Central memory CD4-positive, alpha-beta T cell (primary cell): Measurements from ENCODE around the gene CTSE.

Source experiments
- DNase-seq: peaks from one replicate; pipeline ENCODE4 v3.0.0; 2022

Gene CTSE

DNA sequence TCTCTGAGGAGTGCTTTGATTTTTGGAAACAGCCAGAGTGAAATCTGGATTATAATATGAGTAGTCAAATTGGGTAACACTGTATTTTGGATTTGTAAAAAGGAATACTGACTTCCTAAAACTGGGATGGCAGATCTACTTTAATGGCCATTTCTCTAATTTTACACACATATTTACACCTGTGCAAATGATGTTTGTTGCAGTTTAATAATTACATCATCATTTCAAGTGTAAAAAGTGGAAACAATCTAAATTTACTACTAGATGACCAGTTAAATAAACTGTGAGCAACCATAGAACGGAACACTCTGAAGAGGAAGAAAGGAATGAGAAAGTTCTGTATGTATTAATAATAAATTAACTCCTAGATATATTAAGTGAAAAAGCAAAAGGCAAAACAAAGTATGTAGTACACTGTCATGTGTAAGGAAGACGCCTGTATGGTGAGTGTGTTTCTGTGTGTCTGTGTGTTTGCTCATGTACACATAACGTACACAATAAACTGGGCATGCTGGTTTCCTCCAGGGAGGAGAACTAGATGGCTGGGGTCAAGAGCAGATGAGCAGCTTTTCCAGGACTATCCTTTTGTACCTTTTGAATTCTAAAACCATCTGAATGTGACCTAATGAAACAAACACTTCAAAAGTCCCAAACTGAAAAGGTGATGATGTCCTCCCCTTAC is 26.4 kb upstream of the CTSE start:
- DNase-seq: no peak

DNA sequence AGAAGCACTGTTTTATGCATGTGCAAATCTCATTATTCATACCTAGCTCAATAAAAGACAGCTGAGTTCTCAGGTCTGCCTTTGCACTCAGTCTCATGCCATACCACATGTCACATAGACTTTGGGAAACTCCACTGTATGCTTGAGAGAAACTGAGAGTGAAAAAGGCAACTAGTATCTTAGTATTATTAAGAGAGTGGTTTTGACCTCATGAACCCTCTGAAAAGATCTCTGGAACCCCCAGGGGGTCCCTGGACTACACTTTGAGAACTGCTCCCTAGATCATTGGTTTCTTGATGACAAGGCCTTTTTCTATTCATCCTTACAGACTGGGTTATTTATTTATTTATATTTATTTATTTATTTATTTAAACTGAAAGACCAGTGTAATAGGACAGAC is 25.6 kb upstream of the CTSE start:
- no peak for DNase-seq

DNA sequence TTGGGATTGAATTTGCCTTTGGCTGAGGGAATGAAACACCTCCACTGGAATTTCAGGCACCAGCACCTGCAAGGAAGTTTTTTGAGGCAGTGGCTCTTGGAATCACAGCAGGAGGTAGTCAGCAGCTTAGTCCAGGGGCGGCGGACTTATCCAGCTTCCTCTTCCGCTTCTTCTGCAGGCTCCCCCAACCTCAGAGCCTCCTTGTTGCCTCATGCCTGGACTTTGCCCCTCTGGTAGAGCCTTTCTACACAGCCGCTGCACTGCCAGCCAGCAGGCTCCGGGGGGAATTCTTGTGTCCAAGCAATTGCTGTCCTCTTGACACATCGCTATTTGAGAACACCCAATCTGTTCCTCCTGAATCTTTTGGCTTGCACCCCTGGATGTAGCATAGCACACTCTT is 24.9 kb upstream of the CTSE start:
- DNase-seq: no peak

DNA sequence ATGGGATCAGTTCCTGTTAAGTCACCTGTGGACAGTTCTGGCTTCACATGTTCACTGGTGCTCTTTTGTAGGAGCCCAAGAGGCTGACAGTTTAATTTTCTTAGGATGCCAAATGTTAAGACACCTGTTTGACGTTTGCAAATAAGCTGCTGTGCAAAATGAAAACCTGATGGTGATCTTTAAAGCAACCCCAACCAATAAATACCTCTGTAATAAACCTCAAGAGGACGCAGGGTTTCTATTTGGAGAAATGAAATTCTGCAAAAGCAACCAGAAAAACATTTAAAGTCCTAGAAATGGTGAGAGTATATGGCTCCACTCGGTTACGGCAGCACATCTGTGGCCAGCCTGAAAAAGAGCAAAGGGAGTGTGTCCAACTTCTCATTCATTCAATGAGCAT is 23.6 kb upstream of the CTSE start:
- DNase-seq: no peak

DNA sequence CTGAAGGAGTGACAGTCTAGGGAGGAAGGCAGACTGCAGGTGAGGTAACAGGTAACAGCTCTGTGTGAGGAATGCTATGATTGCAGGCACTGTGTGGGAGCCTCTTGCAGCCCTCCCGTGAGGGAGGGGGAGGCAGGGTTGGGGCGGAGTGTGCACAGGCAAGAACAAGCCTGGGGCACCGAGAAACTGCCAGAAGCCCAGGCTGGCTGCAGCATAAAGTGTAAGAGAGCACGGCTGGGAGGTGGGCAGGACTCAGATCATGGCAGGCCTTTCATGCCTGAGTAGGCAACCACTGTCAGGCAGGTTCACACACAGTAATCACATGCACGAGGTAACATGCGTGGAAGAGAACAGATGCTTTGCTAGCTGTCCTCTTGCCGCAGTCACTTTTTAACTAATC is 17.9 kb upstream of the CTSE start:
- no peak for DNase-seq

DNA sequence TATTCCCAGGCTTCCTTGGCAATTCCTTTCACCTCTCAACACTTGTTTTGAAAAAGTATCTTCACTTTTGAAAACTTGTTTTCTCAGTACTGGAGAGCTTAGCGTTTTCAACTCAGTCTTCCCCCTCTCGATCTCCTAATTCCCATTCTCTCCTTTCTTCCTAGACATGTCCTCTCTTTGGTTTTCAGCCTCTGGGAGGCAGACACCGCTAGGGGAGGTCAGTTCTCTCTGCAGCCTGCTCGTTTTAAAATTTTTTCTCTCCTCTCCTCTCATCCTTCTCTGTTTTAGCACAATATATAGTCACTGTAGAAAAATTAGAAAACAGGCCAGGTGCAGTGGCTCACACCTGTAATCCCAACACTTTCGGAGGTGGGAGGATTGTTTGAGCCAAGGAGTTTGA is 16.6 kb upstream of the CTSE start:
- DNase-seq: no peak

DNA sequence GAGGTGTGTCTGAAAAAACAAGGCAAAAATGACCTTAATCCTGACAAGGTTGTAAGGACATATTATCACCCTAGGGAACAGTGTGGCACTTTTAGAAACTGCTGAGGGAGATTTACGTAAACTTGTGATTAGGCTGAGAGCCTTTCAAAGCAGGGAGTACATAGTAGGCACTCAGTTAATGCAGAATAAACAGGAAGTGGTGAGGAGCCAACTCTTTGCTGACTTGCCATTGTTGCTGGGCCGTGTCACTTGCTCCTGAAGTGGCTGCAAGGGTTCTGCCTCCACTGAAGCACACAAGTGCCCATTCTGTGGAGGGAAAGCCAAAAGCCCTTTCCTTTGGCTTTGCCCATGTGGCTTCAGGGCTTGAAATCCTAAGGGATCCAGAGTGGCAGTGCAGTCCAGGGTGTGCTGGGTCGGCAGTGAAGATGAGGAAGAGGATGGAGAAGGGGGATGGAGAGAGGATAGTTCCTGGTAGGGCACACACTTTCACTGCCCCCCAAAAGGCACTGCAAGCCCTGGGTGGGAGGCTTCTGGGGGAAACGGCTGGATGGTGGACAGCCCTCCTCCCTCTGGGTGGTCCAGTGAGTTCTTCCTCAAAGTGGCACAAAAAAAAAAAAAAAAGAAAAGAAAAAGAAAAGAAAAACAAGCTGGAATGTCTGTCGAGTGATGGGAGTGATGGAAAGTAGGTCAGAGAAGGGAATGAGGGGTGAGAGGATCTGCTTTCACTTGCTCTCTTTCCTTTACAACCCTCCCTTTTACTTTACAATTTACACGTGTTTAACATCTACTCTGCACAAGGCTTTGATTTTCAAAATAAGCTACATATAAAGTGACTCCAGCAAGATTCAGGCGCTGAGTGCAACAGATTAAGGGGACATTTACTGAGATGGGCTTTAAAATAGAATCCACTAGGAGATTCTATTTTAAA is 15.6 kb upstream of the CTSE start:
- no peak for DNase-seq

DNA sequence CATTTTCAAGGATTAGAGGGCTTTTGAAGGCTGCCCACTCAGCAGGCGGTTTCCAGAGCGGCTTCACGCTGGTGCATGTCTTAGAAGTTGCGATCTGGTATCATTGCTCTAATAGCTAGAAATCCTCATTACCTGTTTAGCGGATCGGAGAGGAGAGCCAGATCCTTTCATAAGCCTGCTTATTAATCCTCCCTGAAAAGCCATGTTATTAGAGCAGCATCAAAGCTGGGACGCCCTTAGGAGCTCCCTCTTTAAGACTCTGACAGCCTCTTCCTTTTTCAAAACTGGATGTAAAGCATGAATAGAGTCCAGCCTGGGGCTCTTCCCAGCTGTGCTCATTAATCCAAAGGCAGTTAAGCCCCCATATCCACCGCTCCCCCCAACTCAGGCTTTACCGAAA is 13.9 kb upstream of the CTSE start:
- DNase-seq: no peak

DNA sequence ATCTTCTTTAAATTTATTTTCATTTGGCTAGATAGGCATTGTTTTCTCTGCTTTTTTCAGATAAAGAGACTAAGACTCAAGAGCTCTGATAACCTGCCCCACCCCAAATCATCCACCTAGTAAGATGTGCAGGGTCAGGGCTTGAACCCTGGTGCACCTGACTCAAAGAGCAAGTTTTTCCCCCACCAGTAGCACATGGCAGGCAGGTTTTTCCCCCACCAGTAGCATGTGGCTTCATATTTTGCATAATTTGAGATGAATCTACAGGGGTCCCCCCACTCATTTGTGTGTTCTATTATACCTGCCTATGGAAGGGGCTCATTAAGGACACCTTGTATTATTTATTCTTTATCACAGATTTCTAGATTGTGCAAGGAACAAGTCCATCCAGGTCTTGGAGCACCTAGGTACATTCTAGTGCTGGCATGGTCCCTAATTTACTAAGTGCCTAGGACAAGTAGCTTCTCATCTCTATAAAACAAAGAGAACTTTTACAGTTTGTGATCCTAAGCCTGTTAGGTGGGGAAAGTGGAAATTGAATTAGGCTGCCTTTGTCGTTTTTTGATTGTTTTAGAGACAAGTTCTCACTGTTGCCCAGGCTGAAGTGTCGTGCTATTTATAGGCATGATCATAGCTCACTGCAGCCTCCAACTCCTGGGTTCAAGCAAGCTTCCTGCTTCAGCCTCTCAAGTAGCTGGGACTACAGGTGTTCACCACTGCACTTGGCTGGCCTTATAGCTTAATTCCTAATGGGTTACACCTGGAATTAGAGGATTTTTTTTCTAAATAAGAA is 13.2 kb upstream of the CTSE start:
- no peak for DNase-seq

DNA sequence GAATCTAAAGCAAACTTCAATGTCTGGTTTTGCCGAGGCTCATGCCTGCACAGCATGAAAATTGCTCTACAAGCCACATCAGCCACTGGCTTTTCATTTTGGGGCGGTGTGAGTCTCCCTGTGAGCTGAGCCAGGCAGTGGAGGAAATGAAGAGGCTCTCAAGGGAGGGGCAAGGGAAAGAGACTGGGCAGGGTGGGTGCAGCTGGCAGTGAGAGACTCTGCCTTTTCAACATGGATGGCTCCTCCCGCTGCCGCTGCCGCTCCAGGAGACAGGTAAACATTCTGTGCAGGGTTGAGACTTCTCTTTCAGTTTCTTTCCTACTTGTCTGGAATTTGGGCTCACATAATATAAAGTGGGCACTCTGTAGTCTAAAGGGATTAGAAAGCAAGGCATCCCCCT is 11.3 kb upstream of the CTSE start:
- DNase-seq: no peak

DNA sequence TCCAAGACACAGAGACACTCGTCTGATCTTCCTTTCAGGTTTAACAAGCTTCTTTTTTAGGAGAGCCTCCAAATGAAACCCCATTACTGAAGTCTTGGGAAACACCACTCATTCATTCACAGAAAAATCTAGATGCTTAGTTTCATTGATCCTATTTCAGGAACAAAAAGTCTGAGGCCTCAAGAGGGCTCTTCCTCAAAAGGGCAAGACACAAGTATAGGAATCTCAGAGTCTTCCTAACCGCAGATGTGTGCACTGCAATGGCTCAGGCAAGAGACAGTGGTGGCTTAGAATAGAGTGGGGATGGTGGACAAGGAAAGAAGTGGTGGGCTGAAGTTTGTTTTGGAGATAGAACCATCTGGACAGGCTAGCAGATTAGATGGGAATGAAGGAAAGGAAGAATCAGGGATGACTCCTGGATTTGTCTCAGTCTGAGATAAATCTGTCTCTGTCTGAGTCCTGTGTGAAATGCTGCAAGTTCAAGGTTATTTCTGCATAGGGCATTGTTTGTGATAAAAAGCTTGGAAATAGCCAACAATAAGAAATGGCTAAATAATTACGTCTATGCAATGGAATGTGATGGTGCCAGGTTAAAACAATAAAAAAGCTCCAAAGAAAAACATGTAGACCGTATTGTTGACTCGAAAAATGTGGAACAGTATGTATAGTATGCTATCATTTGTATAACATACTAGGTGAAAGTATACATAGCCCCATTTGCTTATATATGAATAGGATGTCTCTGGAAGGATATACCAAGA is 8.9 kb upstream of the CTSE start:
- no peak for DNase-seq

DNA sequence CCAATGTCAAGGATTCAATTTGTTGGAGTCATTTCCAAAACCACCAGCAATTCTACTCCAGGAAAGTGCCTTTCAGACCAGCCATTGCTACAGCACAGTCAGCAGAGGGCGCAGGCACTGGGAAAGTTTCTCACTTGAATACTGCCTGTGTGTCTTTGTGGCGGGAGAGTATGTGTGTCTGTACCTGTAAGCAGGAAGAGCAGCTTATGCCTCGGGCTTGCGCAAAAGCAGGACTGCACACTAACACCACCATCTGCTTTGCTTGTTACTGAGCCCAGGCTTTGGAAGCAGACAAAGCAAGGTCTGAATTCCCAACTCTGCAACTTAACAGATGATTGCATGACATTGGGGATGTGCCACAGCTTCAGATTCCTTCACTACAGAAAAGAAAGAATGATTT is 7.0 kb upstream of the CTSE start:
- DNase-seq: peak; percentile 52

DNA sequence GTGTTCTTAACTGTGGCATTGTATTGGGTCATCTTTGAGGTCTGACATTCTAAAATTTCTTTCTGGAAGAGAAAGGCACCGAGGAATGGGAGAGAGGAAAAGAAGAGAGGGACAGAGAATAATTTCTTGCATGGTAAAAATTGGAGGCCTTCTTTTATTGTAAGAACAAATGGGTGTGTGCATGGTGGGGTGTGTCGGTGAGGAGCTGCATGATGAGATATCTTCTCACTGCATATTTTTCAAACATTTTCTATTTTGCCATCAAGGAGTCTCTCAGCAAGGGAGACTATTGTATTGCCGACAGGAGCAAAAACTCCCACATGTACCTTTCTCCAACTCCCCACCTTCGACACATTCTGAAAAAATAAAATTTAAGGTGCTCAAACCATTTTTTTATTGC is 6.5 kb upstream of the CTSE start:
- DNase-seq: no peak

DNA sequence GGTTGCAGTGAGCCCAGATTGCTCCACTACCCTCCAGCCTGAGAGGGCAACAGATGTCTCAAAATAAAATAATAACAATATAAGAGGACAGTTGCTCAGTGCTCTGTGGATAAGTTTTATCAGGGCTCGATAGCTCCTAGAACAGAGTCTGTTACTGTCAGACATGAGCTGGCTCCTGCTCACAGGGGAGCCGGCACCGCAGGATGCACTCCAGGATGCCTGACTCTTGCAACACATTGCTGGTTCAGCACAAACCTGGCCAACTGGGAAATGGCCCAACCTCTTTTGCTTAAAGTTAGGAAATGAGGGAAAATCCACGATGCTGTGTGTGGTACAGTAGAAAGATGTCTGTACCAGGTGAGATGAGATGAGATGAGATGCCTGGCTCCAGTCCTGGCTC is 5.8 kb upstream of the CTSE start:
- no peak for DNase-seq

DNA sequence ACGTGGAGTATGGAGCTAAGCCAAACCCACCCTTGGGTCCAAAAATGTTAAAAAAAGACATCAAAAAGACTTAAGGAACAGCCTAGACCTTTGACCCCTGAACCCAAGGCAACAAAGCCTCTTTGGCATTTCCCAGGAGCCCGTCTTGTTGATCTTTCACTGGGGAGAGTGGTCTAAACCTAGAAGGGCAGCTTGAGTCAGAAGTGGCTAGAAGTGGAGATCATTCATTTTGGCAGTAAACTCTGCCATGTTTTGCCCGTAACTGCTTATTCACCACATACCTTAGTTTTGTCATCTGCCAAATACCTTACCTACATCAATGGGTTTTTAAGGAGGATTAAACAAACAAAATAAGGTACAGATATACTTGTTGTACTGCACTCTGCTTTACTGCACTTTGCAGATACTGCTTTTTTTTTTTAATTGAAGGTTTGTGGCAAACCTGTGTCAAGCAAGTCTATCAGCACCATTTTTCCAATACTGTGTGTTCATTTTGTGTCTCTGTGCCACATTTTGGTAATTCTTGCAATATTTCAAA is 1.7 kb upstream of the CTSE start:
- DNase-seq: no peak

DNA sequence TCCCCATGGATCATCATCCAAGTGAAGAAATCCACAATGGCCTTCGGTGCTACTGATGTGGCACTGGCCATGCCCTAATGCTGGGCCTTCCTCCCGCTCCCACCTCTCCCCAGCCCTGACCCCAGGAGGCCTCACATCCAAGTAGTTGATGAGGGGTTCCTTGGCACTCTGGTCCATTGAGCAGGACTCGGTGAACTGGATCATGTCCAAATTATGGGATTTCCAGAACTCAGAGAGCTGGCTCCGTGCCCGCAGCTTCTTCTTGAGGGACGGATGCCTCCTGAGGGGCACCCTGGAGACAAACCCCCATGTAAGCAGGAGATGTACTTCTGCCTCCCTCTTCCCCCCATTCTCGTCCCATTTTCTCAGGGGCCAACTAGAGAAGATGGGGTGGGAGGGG is 929 bp downstream of the CTSE start:
- DNase-seq: no peak

DNA sequence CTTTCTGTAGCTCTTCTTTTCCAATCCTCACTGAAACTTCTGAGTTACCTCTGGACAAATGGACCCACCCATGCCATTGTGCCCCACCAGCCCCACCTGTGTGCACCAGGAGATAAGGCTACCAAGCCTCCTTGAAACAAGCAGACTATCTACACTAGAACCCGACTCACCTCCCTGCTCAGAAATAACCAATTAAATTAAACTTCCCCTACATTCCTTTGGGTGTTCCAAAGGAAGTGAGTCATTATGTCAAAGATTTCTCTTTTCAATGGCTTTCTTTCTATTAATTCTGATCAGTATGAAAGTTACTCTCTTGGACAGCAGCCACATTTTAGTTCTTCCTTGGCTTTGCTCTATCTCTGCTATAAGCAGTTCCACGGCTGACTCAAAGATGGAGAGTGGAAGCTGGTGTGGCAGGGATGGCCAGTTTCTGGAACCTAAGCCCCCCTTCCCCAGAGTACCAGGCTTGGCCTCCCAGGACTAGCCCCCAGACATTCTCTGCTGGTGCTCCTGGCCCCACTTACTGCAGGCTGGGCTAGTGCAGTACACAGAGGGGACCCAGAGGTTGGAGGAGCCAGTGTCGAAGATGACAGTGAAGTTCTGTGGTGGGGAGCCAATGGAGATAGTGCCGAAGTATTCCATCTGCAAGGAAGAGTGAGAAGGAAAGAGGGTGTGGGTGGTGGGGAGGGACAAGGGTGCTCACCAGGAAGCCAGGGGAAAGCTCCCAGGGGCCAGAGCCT is 1.9 kb downstream of the CTSE start:
- no peak for DNase-seq

DNA sequence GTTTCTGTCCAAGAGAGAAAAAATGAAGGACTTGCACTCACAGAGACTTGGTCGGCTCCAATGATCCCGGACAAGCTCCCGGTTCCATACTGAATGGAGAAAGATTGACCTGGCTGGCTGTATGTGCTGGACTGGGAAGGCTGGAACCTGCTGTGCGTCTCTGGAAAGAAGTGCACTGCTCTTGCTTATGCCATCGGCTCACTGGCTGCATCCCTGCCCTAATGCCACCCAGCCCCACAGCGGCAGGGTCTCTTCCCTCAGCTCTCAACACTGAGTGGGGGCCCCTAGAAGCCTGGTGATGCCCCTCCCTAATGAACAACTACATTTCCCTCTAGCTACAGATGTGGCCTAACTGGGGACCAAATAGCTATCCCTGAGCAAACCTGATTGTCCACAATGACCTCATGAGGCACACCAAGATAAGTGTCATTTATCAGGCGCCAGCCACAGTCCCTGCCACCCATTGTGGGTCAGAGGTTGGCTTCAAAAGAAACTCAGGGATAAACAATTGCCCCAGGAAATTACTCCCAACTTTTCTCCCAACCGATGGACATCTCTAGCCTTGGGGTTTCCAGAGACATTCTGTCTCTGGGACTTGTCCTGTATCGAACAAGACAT is 2.6 kb downstream of the CTSE start:
- DNase-seq: no peak

DNA sequence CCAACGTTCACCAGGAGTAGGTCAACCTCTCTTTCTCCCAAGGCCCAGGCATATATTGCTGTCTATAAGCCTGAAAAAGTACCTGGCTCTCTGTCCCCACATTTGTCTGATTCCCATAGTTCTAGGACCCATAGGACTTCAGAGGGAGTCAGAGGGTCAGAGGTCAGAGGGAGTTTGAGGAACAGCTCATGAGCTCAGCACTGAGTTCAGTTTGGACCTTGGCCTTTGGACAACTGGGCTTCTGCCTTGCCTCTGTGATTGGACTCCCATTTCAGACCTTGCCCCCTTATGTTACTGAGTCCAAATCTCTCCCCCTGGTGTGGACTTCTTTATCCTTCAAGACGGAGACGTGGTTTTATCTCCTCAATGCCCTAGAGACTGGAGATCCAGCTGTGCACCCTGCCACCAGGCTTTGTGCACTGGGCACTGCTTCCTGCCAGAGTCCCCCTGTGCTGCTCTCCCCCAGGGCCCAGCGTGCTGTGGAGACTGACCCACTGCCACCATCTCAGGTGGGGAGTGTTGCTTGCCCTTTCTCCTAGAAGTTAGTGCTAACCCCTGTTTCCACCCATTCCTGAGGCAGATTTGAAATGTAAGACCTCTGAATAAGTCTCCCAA is 3.2 kb downstream of the CTSE start:
- no peak for DNase-seq

DNA sequence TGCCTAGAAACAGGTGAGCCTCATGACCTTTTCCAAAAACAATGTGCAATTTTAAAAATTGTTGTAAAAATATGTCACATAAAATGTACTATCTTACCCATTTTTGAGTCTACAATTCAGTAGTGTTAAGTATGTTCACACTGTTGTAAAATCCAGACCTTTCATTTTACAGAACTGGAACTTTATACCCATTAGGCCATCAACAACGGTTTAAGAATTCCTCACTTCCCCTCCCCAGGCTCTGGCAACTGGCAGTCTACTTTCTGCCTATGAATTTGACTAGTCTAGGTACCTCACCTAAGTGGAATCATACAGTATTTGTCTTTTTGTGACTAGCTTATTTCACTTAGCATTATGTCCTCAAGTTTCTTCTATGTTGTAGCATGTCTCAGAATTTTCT is 8.6 kb downstream of the CTSE start:
- DNase-seq: no peak

DNA sequence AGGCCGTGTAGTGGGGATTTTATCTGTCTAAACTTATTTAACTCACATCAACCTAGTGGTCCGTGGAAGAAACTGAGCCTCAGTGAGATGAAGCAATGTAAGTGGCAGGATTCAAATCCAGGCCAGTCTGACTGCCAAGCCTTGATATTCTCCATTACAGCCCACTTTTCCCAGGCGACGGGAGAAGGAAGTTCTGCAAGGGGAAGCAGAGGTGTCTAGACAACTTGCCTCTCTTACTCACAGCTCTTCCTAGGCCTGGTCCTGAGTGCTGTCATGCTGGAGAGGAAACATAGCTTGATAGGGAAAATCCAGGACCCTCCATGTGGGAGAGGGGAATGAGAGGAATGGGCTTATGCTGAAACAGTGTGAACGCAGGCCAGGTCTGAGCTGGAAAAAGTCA is 9.1 kb downstream of the CTSE start:
- no peak for DNase-seq
